HG03571 (cell line): ENCODE data around the gene CEP97.
A peak's percentile ranks its signal among the peaks of the same experiment; 100 is the strongest.
"Not testable (repeated sequence)": the region's sequence is repeated elsewhere in the genome, so short reads cannot be mapped to it uniquely, and the experiment has no call there.

Experiments
- ATAC-seq: cut with Tn5 transposase; IDR thresholded peaks from one replicate; pipeline ENCODE4 v1.9.1; 2021; ENCODE audit not compliant: unreplicated experiment

CEP97 gene

GRCh38 chr3:101777745-101778281 is 53.4 kb downstream of the CEP97 start:
- not testable (repeated sequence) for ATAC-seq

GRCh38 chr3:101778385-101779046 is 54.1 kb downstream of the CEP97 start:
- peak; percentile 2 for ATAC-seq

- ATAC-seq, result peak; percentile 93
Observed at GRCh38 chr3:101779047-101779821, 54.8 kb downstream of the CEP97 start, which contains the start of gene NXPE3. Gene NXPE3, plus strand, starts transcription at chr3:101779211. Its CDS starts 6,386 bp downstream, at chr3:101785597.

GRCh38 chr3:101779822-101780381 is 55.5 kb downstream of the CEP97 start:
- ATAC-seq, result no peak

GRCh38 chr3:101780661-101781060 is 56.2 kb downstream of the CEP97 start:
- no peak for ATAC-seq

- ATAC-seq, result no peak
Observed at GRCh38 chr3:101781166-101781565, 56.8 kb downstream of the CEP97 start.

GRCh38 chr3:101784855-101785613 is 60.6 kb downstream of the CEP97 start:
- ATAC-seq, result no peak

GRCh38 chr3:101791778-101792177 is 67.4 kb downstream of the CEP97 start:
- peak; percentile 98 for ATAC-seq

- no peak for ATAC-seq
Observed at GRCh38 chr3:101796077-101796680, 71.8 kb downstream of the CEP97 start.

GRCh38 chr3:101801174-101801573 is 76.8 kb downstream of the CEP97 start:
- ATAC-seq, result no peak

GRCh38 chr3:101802179-101802578 is 77.8 kb downstream of the CEP97 start:
- no peak for ATAC-seq

- peak; percentile 95 for ATAC-seq
Observed at GRCh38 chr3:101803173-101803782, 78.9 kb downstream of the CEP97 start.

GRCh38 chr3:101803939-101804338 is 79.5 kb downstream of the CEP97 start:
- ATAC-seq, result no peak

- ATAC-seq, result no peak
Observed at GRCh38 chr3:101806491-101806890, 82.1 kb downstream of the CEP97 start.

GRCh38 chr3:101807888-101808287 is 83.5 kb downstream of the CEP97 start:
- ATAC-seq, result peak; percentile 42

GRCh38 chr3:101809178-101810021 is 85.0 kb downstream of the CEP97 start:
- ATAC-seq, result no peak

- no peak for ATAC-seq
Observed at GRCh38 chr3:101810022-101810418, 85.6 kb downstream of the CEP97 start.

- ATAC-seq, result no peak
Observed at GRCh38 chr3:101811875-101812274, 87.5 kb downstream of the CEP97 start.

- no peak for ATAC-seq
Observed at GRCh38 chr3:101812895-101813294, 88.5 kb downstream of the CEP97 start.
